KMS-11 (cell line): ENCODE results near the gene RETREG1.

ENCODE experiments used
- H2AFZ ChIP-seq: fragments of 200-600 bp; sonication (generic); 2 replicates; pipeline ENCODE4 v1.6.1; 2016; ENCODE audit warnings: antibody characterized with exemption, mixed run types, low read depth
- H3K27ac ChIP-seq: fragments of 200-600 bp; sonication (generic); 2 replicates; pipeline ENCODE4 v1.6.1; 2016; ENCODE audit warnings: mild to moderate bottlenecking, mixed run types
- H3K27me3 ChIP-seq: fragments of 200-600 bp; sonication (generic); 2 replicates; pipeline ENCODE4 v1.6.1; 2017; ENCODE audit warnings: mild to moderate bottlenecking, low read depth, mixed run types, moderate library complexity; ENCODE audit not compliant: insufficient read depth
- H3K36me3 ChIP-seq: fragments of 200-600 bp; sonication (generic); 2 replicates; pipeline ENCODE4 v1.6.1; 2017; ENCODE audit warnings: mild to moderate bottlenecking, mixed run types; ENCODE audit not compliant: insufficient read depth
- H3K4me1 ChIP-seq: fragments of 200-600 bp; sonication (generic); 2 replicates; pipeline ENCODE4 v1.6.1; 2016; ENCODE audit warnings: mild to moderate bottlenecking, low read depth, mixed run types; ENCODE audit not compliant: poor library complexity, severe bottlenecking
- H3K4me2 ChIP-seq: fragments of 200-600 bp; sonication (generic); 2 replicates; pipeline ENCODE4 v1.7.0; 2016; ENCODE audit warnings: mild to moderate bottlenecking, mixed run types
- H3K4me3 ChIP-seq: fragments of 200-600 bp; sonication (generic); IDR thresholded peaks from 2 replicates; pipeline ENCODE4 v1.6.1; 2017; ENCODE audit warnings: low read depth, low read length, mixed read lengths; ENCODE audit not compliant: insufficient read depth
- H3K79me2 ChIP-seq: fragments of 200-600 bp; sonication (generic); 2 replicates; pipeline ENCODE4 v1.6.1; 2016; ENCODE audit warnings: low read depth, mixed run types; ENCODE audit not compliant: insufficient read depth
- H3K9ac ChIP-seq: fragments of 200-600 bp; sonication (generic); 2 replicates; pipeline ENCODE4 v1.6.1; 2016; ENCODE audit warnings: mild to moderate bottlenecking, mixed run types
- H4K20me1 ChIP-seq: fragments of 200-600 bp; sonication (generic); 2 replicates; pipeline ENCODE4 v1.6.1; 2016; ENCODE audit warnings: mild to moderate bottlenecking, mixed run types; ENCODE audit not compliant: insufficient read depth
- CTCF ChIP-seq: fragments of 200-600 bp; sonication (generic); conservative IDR thresholded peaks from 2 replicates; pipeline ENCODE4 v1.6.1; 2017; ENCODE audit warnings: low read depth, mild to moderate bottlenecking, antibody characterized with exemption, low read length, moderate library complexity, mixed read lengths

The RETREG1 gene

GRCh38 chr5:16529306-16529705 lies 87.5 kb downstream of the RETREG1 start:
- no peak overlapping the region for H2AFZ ChIP-seq
- H3K27ac ChIP-seq, result no peak overlapping the region
- H4K20me1 ChIP-seq, result no peaks in the 10 kb centered on the region
- no peak overlapping the region for H3K9ac ChIP-seq
- H3K36me3 ChIP-seq, result no peaks in the 10 kb centered on the region
- H3K4me3 ChIP-seq, result no peak overlapping the region
- TF ChIP-seq CTCF, result no peak
- H3K4me1 ChIP-seq, result no peaks in the 10 kb centered on the region
- no peaks in the 10 kb centered on the region for H3K27me3 ChIP-seq
- no peaks in the 10 kb centered on the region for H3K79me2 ChIP-seq
- no peak overlapping the region for H3K4me2 ChIP-seq

DNA sequence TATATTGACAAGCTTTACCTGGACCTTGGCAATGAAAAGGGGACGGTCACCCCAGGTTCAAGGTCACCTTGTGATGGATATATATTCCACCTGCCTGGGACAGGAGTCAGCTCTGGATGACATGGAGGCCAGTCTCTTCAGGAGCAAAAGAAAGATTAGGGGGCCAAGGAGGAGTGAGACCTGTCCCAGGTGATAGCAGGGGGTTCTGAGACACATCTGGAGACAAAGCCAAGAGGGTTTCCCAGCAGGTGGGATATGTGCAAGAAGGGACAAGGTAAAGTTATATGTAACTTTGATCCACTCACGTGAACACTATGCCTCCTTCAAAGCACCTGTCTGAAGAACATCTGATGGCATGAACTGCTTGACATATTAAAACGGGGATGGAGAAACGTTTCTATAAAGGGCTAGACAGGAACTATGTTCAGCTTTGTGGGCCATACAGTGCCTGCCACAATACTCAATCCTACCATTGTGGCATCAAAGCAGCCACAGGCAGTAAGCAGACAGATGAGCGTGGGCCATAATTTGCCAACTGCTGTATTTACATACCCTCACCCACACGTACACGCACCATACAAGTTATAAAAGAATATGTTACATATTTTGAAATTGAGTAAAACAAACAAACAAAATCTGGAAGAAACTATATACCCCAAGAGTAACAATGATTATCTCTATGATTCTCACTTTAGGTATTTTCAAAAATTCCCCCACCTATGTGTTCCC lies 88.3 kb downstream of the RETREG1 start:
- Histone ChIP-seq H3K4me1 (no peaks in the 10 kb centered on the region), H3K27me3 (no peaks in the 10 kb centered on the region), H4K20me1 (no peaks in the 10 kb centered on the region), H3K36me3 (no peaks in the 10 kb centered on the region), H3K79me2 (no peaks in the 10 kb centered on the region), H2AFZ (no peak overlapping the region), H3K4me2 (no peak overlapping the region), H3K9ac (no peak overlapping the region), H3K4me3 (no peak overlapping the region), H3K27ac (no peak overlapping the region)
- no peak for TF ChIP-seq CTCF

- Histone ChIP-seq H3K36me3 (no peaks in the 10 kb centered on the region), H3K79me2 (no peaks in the 10 kb centered on the region), H4K20me1 (no peaks in the 10 kb centered on the region), H3K27me3 (no peaks in the 10 kb centered on the region), H3K4me2 (no peak overlapping the region), H2AFZ (no peak overlapping the region), H3K4me1 (no peaks in the 10 kb centered on the region), H3K4me3 (no peak overlapping the region), H3K27ac (no peak overlapping the region), H3K9ac (no peak overlapping the region)
- TF ChIP-seq CTCF, result no peak
Observed at GRCh38 chr5:16525651-16526050, 91.1 kb downstream of the RETREG1 start.

DNA sequence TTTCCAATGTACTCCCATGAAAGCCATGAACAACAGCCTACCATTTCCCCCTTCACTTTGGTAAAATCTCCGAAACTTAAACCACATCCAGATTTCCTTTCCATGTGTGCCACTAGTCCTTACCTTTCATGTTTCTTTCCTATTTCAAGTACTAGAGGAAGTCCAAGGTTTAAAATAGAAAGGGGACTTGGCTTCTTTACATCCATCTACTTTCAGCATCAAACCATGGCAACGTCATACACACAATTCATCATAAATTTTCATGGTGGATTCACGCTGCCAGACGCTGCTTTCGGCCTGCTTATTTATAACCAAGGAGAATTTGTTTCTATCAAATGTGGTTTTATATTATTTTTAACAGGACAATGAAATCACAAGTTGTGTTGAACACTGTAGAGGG lies 92.5 kb downstream of the RETREG1 start:
- Histone ChIP-seq H3K4me2 (no peak overlapping the region), H3K9ac (no peak overlapping the region), H3K36me3 (no peaks in the 10 kb centered on the region), H3K4me3 (no peak overlapping the region), H3K27ac (no peak overlapping the region), H3K27me3 (no peaks in the 10 kb centered on the region), H3K79me2 (no peaks in the 10 kb centered on the region), H3K4me1 (no peaks in the 10 kb centered on the region), H2AFZ (no peak overlapping the region), H4K20me1 (no peaks in the 10 kb centered on the region)
- TF ChIP-seq CTCF, result no peak
